Activated naive CD4-positive, alpha-beta T cell treated with anti-CD3 and anti-CD28 coated beads for 36 hours (primary cell): ENCODE measurements around the gene ZFAND2B. TPM values are rescaled to one million over a fixed set of nuclear protein-coding genes. Genes with fewer than 3 reads are reported as not detected.

ENCODE experiments used
- CTCF ChIA-PET: fragments of 350-600 bp; sonication (Branson Sonifier 250); formaldehyde crosslinking; loops from one replicate; lab custom pipeline; 2021; ENCODE audit warnings: antibody characterized with exemption; lab: Charles Lee
- DNase-seq: peaks from one replicate; pipeline ENCODE4 v3.0.0-alpha.2; 2020
- H3K27ac Mint-ChIP-seq: one replicate; pipeline ENCODE4 v1.8.0; 2021; ENCODE audit warnings: mild to moderate bottlenecking, mixed read lengths
- H3K27me3 Mint-ChIP-seq: one replicate; pipeline ENCODE4 v1.8.0; 2021; ENCODE audit warnings: low read depth, mixed read lengths
- H3K36me3 Mint-ChIP-seq: one replicate; pipeline ENCODE4 v1.8.0; 2021; ENCODE audit warnings: low read depth, mixed read lengths
- H3K4me1 Mint-ChIP-seq: one replicate; pipeline ENCODE4 v1.8.0; 2021; ENCODE audit warnings: low read depth, mixed read lengths
- H3K4me3 Mint-ChIP-seq: one replicate; pipeline ENCODE4 v1.8.0; 2021; ENCODE audit warnings: mild to moderate bottlenecking, moderate library complexity, mixed read lengths
- H3K9me3 Mint-ChIP-seq: one replicate; pipeline ENCODE4 v1.8.0; 2021; ENCODE audit warnings: mixed read lengths
- intact Hi-C: fragments of 100-400 bp; cut with micrococcal nuclease; formaldehyde crosslinking; loops from one replicate; pipeline ENCODE4 v1.15.1; 2023
- total RNA-seq, 2 experiments: library from RNA; stranded (reverse); gene quantifications; one replicate each; pipeline ENCODE4 v1.2.3, GENCODE V29; 2021

ZFAND2B gene
- total RNA-seq, 2 experiments from 2014 or later: 32.6 to 33.6 TPM

DNA sequence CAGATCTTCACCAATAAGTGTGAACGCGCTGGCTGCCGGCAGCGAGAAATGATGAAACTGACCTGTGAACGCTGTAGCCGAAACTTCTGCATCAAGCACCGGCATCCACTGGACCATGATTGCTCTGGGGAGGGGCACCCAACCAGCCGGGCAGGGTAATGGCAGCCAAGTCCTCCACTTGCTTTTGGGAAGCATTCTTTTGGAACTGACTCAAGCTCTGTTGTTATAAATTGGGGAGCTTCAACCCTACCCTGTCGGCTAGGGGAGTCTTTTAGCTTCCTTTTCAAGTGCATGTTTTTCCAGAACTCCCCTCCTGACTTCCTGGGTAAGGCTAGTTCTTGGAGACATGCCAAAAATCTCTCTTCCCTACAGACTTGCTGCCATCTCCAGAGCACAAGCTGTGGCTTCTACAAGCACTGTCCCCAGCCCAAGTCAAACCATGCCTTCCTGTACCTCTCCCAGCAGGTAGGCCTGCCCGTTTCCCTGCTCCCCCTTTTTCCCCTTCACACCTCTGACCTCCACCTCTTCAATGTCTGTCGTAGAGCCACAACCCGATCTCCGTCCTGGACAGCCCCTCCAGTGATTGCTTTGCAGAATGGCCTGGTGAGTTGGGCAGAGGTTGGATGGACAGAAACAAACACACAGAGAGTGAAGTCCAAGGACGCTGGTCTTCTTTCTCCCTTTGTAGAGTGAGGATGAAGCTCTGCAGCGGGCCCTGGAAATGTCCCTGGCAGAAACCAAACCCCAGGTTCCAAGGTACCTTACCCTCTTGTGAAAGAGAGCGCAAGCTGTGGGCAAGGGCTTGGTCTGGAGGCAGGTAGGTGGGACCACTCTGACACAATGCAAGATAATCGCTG lies 1.5 kb downstream of the ZFAND2B start:
- Mint-ChIP-seq H3K36me3 (peaks cover 13% of the 10 kb centered on the region), H3K27me3 (no peaks in the 10 kb centered on the region)

DNA sequence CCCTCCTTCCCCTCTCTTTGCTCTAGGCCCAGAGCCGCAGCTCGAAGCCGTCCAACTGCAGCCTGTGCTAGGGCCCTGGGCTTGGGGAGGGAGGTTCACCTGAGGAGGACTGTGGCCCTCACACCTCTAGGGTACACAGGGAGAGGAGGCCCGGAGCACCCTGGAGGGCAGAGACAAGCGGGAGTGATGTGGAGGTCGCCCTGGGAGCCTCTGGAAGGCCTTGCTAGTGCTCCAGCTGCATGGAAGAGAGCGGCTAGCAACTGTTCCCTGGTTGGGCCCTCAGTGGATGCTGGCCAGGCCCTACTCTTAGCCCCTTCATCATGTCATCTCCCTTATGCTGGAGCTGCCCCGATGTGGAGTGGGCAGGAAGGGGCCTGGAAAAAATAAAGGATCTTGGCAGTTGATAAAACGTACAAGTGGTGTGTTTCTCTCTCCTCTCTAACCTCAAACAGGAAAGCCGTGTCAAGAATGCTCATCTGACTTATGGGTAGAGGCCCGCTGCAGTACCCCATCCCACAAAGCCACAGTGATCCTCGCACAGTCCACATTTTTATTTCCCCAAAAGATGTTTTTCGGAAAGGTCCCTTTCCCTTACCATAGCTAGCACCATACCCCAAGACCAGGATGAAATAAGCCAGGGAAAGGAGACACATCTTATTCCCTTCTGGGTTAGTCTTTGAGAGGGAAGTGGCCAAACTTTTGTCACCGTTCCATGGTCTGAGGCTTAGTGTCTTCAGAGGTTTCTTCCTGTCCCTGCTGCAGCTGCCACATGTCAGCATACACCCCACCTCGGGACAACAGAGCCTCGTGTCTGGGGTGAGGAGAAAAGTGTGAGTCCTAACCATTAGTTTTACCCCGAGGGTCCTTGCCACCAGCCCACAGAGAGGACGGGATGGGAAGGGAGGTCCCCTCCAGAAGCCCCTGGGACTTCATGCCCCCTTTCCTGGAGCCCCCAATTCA lies 2.9 kb downstream of the ZFAND2B start:
- Mint-ChIP-seq H3K27me3 (no peaks in the 10 kb centered on the region), H3K36me3 (peaks cover 18% of the 10 kb centered on the region), H3K27ac (peak overlapping the region; percentile 78), H3K4me1 (peaks cover 32% of the 10 kb centered on the region), H3K9me3 (peaks cover under 1% of the 10 kb centered on the region), H3K4me3 (no peak overlapping the region)
- no peak for DNase-seq
- CTCF ChIA-PET: interaction anchor here (1.0 to 4.0 kb wide), 4 partner anchors 35 to 86 kb away, joined by 3 to 21 read pairs (median 4); no protein-coding TSS in a partner anchor
- intact Hi-C loops: no loop called here

More for the DNA sequence above, 1.5 kb downstream of the ZFAND2B start:
- Mint-ChIP-seq H3K9me3 (peaks cover 3% of the 10 kb centered on the region), H3K27ac (peak overlapping the region; percentile 78), H3K4me1 (peaks cover 32% of the 10 kb centered on the region), H3K4me3 (peak overlapping the region; percentile 94)
- CTCF ChIA-PET: interaction anchor here (0.5 to 4.0 kb wide), 9 partner anchors 36 to 163 kb away, joined by 3 to 21 read pairs (median 4); partner anchors contain the start of gene DNAJB2
- intact Hi-C loops: loop anchor here (1.0 to 2.0 kb wide), 2 partner anchors 11 to 179 kb away; partner anchors contain the start of gene DNPEP
- no peak for DNase-seq

DNA sequence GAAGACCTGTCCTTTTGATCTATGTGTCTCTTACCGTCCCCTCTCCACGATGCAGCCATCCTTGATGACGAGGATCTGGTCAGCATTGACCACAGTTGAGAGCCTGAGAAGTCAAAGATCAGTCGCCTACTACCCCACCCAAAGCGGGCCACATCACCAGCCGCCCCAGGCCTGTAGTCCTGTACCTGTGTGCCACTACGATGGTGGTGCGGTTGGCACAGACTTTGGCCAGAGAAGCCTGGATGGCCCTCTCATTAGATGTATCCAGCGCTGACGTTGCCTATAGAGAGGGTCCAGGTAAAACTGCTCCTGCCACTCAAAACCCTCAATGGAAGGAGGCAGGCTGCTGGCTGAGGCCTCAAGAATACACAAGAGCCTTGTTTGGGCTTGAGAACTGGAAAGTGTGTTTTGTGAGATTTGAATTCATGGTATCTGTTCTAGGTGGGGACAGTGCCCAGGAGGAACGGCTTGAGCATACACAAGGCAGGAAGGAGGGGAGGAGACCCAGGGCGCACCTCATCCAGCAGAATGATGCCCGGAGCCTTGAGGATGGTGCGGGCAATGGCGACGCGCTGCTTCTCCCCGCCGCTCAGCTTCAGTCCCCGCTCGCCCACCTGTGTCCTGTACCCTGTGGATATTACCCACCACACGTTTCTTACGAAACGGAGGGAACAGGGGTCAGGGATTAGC lies 3.8 kb downstream of the ZFAND2B start:
- H3K36me3 Mint-ChIP-seq: peaks cover 18% of the 10 kb centered on the region
- no peak overlapping the region for H3K4me3 Mint-ChIP-seq
- CTCF ChIA-PET: interaction anchor here (0.5 to 2.1 kb wide), 2 partner anchors 34 to 39 kb away, joined by 3 to 7 read pairs; partner anchors contain the start of gene CNPPD1
- H3K27me3 Mint-ChIP-seq: no peaks in the 10 kb centered on the region
- no peak overlapping the region for H3K27ac Mint-ChIP-seq
- peaks cover 32% of the 10 kb centered on the region for H3K4me1 Mint-ChIP-seq
- no peak for DNase-seq
- no peaks in the 10 kb centered on the region for H3K9me3 Mint-ChIP-seq
- intact Hi-C loops: no loop called here

DNA sequence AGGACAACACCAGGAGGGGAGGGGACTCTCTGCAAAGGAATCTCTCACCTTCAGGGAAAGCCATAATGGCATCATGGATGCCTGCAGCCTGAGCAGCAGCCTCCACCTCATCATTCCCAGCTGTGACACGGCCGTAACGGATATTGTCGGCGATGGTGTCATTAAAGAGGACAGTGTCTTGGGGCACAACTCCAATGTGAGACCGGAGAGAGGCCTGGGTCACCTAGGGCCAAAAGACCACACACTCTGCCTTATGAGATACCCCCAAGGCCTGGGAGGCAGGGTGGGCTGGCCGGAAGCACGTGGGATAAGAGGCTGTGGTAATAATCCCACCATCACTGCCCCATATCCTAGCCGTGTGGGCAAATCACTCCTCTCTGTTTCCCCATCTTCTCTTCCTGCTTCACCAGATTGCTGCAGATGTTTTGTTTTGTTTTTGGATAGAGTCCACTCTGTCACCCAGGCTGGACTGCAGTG lies 4.3 kb downstream of the ZFAND2B start:
- intact Hi-C loops: loop anchor here (1.0 kb wide), 2 partner anchors 40 to 51 kb away; partner anchors contain the start of gene NHEJ1
- H3K27me3 Mint-ChIP-seq: no peaks in the 10 kb centered on the region
- H3K27ac Mint-ChIP-seq: peak overlapping the region; percentile 67
- no peak overlapping the region for H3K4me3 Mint-ChIP-seq
- peaks cover 18% of the 10 kb centered on the region for H3K36me3 Mint-ChIP-seq
- no peak for DNase-seq
- no peaks in the 10 kb centered on the region for H3K9me3 Mint-ChIP-seq
- CTCF ChIA-PET: interaction anchor here (1.0 to 3.1 kb wide), 6 partner anchors 16 to 52 kb away, joined by 4 to 16 read pairs (median 8); partner anchors contain the start of genes ANKZF1, ATG9A, CNPPD1 and SLC23A3
- peaks cover 33% of the 10 kb centered on the region for H3K4me1 Mint-ChIP-seq

DNA sequence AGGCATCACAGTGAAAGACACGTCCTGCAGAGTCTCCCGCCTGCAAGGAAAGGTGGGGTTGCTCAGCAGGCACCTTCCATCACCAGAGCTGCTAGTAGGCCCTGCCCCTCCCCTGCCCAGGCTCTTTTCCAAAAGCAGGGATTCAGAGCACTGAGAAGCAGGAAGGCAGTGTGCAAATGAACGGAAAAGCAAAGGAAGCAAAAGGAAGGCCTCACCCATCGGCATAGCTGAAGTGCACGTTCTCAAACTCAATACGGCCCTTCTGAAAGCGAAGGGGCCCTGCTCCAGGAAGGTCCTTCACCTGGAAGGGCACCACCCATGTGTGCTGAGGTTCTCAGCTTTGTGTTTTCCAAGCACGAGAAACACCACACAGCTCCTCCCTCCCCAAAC lies 6.4 kb downstream of the ZFAND2B start:
- H3K9me3 Mint-ChIP-seq: no peaks in the 10 kb centered on the region
- no peak for DNase-seq
- CTCF ChIA-PET: interaction anchor here (1.0 to 3.1 kb wide), 3 partner anchors 42 to 82 kb away, joined by 4 to 16 read pairs (median 8); partner anchors contain the start of gene SLC23A3
- peaks cover 39% of the 10 kb centered on the region for H3K4me1 Mint-ChIP-seq
- H3K36me3 Mint-ChIP-seq: peaks cover 19% of the 10 kb centered on the region
- H3K27ac Mint-ChIP-seq: no peak overlapping the region
- H3K4me3 Mint-ChIP-seq: no peak overlapping the region
- intact Hi-C loops: no loop called here
- no peaks in the 10 kb centered on the region for H3K27me3 Mint-ChIP-seq

DNA sequence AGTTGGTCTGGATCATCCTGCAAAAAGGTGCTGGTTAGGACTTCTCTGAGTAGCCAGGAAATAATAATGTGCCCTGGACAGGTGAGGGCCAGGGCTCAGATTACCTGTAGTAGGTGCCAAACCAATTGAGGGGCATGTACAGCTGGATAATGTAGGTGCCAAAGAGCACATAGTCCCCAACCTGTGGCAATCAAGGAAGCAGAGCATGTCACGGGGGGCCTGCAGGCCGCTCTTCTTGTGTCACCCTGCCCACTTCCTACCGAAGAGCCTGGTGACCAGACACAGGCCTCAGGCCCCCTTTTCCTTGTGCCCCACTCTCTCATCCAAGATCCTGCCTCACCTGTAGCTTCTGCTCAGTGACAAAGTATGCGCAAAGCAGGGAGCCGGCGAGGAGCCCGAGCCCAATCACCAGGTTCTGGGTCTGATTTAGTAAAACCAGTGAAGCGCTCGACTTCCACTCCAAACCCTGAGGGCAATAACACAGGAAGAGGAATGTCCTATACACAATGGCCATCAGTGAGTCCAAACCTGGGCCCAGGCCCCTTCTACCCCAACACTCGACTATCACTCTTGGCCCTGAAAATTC lies 7.0 kb downstream of the ZFAND2B start:
- no peaks in the 10 kb centered on the region for H3K9me3 Mint-ChIP-seq
- H3K4me1 Mint-ChIP-seq: peaks cover 36% of the 10 kb centered on the region
- H3K4me3 Mint-ChIP-seq: no peak overlapping the region
- no peak overlapping the region for H3K27ac Mint-ChIP-seq
- no peaks in the 10 kb centered on the region for H3K27me3 Mint-ChIP-seq
- peaks cover 14% of the 10 kb centered on the region for H3K36me3 Mint-ChIP-seq
- no peak for DNase-seq
- CTCF ChIA-PET: interaction anchor here (1.0 to 3.1 kb wide), 3 partner anchors 43 to 81 kb away, joined by 4 to 16 read pairs (median 8); partner anchors contain the start of gene SLC23A3
- intact Hi-C loops: no loop called here

DNA sequence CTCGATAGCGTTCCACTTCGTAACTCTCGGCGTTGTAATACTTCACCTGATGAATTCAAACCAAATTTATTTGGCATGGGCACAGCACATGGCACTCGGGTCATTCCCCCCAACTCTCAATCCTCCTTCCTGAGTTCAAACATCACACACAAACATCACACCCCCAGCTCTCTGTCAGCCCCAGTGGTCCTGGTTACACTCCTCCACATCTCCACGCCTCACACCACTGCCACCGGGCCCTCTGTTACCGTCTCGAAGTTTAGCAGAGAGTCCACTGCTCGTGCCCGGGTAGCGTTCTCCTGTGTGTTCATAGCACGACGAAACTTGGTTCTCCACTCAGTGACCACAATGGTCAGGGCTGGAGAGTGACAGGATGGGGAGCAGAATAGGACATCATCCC lies 7.6 kb downstream of the ZFAND2B start:
- Mint-ChIP-seq H3K4me3 (no peak overlapping the region), H3K27ac (no peak overlapping the region), H3K9me3 (no peaks in the 10 kb centered on the region), H3K36me3 (peaks cover 12% of the 10 kb centered on the region), H3K27me3 (no peaks in the 10 kb centered on the region), H3K4me1 (peaks cover 33% of the 10 kb centered on the region)
- CTCF ChIA-PET: interaction anchor here (1.6 kb wide), 1 partner anchor 81 kb away, joined by 8 read pairs; no protein-coding TSS in a partner anchor
- no peak for DNase-seq
- intact Hi-C loops: no loop called here

DNA sequence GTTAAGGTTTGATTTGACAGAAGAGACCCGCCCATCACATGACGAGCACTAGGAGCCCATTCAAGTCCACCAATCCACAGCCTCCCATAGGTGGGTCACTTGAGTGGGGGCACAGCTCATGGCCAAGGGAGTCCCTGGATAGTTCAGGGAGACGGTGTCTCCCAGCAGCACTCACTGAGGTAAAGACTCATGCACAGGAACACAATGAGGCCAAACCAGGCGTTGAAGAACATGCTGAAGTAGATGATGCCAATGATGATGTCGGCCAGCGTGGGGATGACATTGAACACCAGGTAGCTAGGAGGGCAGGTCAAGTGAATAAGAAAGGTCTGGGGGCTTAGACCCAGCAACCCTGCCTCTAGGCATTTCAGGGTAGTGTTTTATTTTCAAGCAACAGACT lies 8.2 kb downstream of the ZFAND2B start:
- H3K27me3 Mint-ChIP-seq: no peaks in the 10 kb centered on the region
- H3K27ac Mint-ChIP-seq: no peak overlapping the region
- no peaks in the 10 kb centered on the region for H3K9me3 Mint-ChIP-seq
- H3K4me3 Mint-ChIP-seq: no peak overlapping the region
- intact Hi-C loops: no loop called here
- H3K4me1 Mint-ChIP-seq: peaks cover 33% of the 10 kb centered on the region
- H3K36me3 Mint-ChIP-seq: peaks cover 16% of the 10 kb centered on the region
- CTCF ChIA-PET: interaction anchor here (1.0 kb wide), 1 partner anchor 43 kb away, joined by 3 read pairs; no protein-coding TSS in a partner anchor
- no peak for DNase-seq

DNA sequence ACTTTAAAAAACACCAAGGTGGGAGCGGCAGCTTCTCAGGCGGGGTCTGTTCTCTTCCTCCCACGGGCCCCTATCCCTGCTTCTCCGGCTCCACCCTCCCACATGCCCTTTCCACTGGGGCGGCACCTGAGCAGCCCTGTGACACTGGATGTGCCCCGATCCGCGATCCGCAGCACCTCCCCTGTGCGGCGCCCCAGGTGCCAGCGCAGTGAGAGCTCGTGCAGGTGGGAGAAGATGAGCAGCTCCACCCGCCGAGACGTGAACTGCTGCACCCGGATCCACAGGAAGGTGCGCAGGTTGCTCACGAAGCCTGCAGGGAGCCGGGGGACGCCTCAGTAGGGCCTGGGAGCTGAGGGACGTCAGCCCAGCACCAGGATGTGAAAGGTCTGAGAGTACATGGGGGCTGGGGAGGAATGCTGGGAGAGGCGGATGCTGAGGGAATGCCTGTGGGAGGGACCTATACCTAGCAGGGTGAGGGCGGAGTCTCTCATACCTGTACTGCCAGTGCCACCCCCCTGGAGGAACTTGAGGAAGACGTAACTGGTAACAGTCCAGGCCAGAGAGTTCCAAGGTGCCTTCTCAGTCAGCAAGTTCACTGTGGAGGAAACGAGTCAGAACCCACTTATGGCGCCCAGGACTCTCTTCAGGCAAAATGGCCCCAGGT lies 9.4 kb downstream of the ZFAND2B start:
- DNase-seq: no peak
- Mint-ChIP-seq H3K27ac (peak overlapping the region; percentile 30), H3K27me3 (no peaks in the 10 kb centered on the region), H3K4me1 (peaks cover 28% of the 10 kb centered on the region), H3K9me3 (no peaks in the 10 kb centered on the region), H3K36me3 (peaks cover 16% of the 10 kb centered on the region), H3K4me3 (no peak overlapping the region)
- CTCF ChIA-PET: interaction anchor here (0.5 to 1.7 kb wide), 6 partner anchors 45 to 79 kb away, joined by 3 to 5 read pairs (median 4); no protein-coding TSS in a partner anchor
- intact Hi-C loops: no loop called here

DNA sequence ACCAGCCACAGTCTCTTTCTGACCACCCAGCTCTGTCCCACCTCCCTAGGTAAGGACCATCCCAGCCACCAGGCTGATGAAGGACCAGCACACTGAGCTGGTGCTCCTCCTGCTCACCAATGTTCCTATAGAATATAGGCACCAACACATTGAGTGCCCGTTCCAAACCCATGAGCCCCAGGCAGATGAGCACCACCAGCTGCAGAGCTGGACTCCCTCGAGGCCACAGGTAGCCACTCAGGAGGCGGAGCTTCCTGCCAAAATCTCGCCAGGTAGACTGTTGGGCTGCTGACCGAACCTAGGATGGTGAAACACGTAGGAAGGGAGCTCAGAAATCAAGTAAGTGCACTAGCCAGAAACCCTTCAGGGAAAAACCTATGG lies 9.9 kb downstream of the ZFAND2B start:
- no peaks in the 10 kb centered on the region for H3K27me3 Mint-ChIP-seq
- no peak overlapping the region for H3K4me3 Mint-ChIP-seq
- CTCF ChIA-PET: interaction anchor here (0.6 to 1.7 kb wide), 7 partner anchors 12 to 990 kb away, joined by 3 to 5 read pairs (median 3); no protein-coding TSS in a partner anchor
- peaks cover 25% of the 10 kb centered on the region for H3K4me1 Mint-ChIP-seq
- intact Hi-C loops: no loop called here
- H3K27ac Mint-ChIP-seq: no peak overlapping the region
- DNase-seq: no peak
- no peaks in the 10 kb centered on the region for H3K9me3 Mint-ChIP-seq
- H3K36me3 Mint-ChIP-seq: peaks cover 18% of the 10 kb centered on the region
